ENCODE data around the gene RFX6.

The RFX6 gene

DNA sequence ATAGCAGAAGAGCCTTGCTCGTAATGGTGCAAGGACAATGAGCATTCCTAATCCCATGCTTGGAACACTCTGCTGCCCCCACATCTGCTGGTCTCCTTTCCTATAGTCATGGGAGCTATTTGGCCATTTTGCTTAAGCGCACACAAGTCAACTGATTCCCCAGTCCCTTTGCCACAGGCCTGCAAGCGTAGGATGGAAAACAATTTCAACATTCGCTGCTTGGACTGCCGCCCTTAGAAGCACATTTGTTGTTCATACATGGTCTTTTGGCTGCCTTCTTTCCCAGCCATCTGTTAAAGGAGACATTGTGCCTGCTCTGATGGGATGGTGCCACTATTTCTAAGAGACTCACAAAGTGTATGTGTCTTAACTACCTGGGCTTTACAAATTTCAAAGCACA lies 96.9 kb downstream of the RFX6 start:
- DNase-seq: no peak

DNA sequence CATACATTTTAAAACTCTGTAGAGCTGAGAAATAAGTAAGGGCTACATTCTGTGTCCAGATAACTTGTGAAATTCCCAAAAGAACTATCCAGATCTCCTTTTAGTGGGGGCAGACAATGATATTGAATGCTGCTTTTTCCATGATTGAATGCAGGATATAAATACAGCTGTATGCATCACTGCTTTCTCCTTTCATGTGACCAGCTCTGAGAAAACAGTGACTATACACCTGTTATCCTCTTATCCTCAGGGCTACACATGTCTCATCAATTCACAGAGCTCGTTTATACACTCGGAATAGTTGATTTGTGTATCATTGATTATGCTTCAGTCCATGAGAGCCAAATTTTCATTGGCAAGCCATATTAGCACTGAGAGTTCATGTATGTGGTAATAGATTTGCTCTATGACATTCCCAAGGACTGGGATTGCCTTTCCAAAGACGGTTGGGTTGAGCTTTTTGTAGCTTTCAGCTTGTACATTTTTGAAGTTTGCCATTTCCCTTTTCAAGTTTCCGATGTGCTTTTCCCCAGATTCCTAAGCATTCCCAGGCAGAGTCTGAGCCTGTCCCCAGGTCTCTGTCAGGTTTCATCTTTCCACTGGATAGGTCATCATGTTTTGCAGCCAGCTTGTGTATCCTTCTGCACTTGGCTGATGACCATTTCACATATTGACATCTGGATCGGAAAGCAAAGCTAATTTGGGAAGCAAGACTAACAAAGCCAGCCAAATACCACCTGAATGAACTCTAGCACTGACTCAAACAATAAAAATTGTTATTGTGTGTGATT lies 97.7 kb downstream of the RFX6 start:
- no peak for DNase-seq

DNA sequence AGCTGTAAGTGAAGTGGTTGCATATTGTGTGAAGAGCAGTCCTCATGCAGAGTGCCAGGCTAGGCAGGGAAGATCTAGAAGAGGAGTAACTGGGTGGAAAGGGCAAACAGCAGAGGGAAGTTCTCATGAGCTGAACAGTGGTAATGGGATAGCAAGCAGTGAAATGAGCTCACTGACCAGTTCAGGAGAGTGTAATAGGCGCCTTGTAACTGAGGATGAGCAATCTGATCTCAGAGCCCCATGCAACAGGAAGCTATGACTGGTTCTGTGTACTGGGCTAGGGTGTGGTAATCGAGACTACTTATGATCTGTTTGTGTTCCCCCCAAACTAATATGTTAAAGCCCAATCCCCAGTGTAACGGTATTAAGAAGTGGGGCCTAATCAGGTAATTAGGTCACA lies 98.6 kb downstream of the RFX6 start:
- DNase-seq: no peak

- no peak for DNase-seq
Observed at GRCh38 chr6:116979560-116979959, 102.5 kb downstream of the RFX6 start.

Data from NCI-H1436 (cell line).